Mucosa of descending colon (tissue), 3 donors: ENCODE results near the gene PHF14. TPM values are rescaled to one million over a fixed set of nuclear protein-coding genes. Genes with fewer than 3 reads are reported as not detected.
"Not testable (repeated sequence)": the region's sequence is repeated elsewhere in the genome, so short reads cannot be mapped to it uniquely, and the experiment has no call there.

Experiments used
- ATAC-seq: fragments of 200-7000 bp; cut with Tn5 transposase; one replicate; pipeline ENCODE4 v1.9.1; 2020; ENCODE audit warnings: mild to moderate bottlenecking, moderate library complexity
- DNase-seq, 3 donors: peaks; one replicate each; pipeline ENCODE4 v3.0.0-alpha.2; 2020
- H3K36me3 ChIP-seq: fragments of 200-600 bp; one replicate; pipeline ENCODE4 v1.8.0; 2021; ENCODE audit warnings: low read depth, mild to moderate bottlenecking
- H3K4me1 ChIP-seq: fragments of 200-600 bp; one replicate; pipeline ENCODE4 v1.8.0; 2021; ENCODE audit warnings: low read depth, mild to moderate bottlenecking
- H3K4me3 ChIP-seq: fragments of 200-600 bp; one replicate; pipeline ENCODE4 v1.8.0; 2021; ENCODE audit warnings: mild to moderate bottlenecking
- H3K9me3 ChIP-seq: fragments of 200-600 bp; one replicate; pipeline ENCODE4 v1.8.0; 2021; ENCODE audit warnings: mild to moderate bottlenecking
- CTCF ChIP-seq: fragments of 200-600 bp; IDR thresholded peaks from one replicate; pipeline ENCODE4 v1.8.0; 2022; ENCODE audit warnings: antibody characterized with exemption, mild to moderate bottlenecking
- intact Hi-C, 2 donors: fragments of 100-400 bp; cut with DNase I in 1 of 2; cut with micrococcal nuclease in 1 of 2; formaldehyde crosslinking; loops; one replicate each; pipeline versions ENCODE4 v1.11.0 to v1.11.1; 2022; cut with DNase I, micrococcal nuclease
- total RNA-seq, 3 donors: library from RNA; stranded (reverse); fragmentation: NEBNext Ultra II Directional in 2 of 3; extraction: Animal tissue kit (Norgen Biotek cat#: 25700) in 2 of 3; gene quantifications; one replicate each; pipeline versions ENCODE4 v1.2.1 to v1.2.4, GENCODE V29; 2021 to 2023
- donor health status: DM: no; HTN: no; CAD: no; lungs with moderate emphysema.
- donor health status: DM: no; HTN: no; CAD: no.
- donor health status: DM: no; HTN: yes; CAD: no.

Gene PHF14
- total RNA-seq, 3 donors from 2014 or later, result 30.8 to 31.9 (median 31.7) TPM

- DNase-seq (no peak), ATAC-seq (no peak)
- Histone ChIP-seq H3K9me3 (no peaks in the 10 kb centered on the region), H3K36me3 (no peaks in the 10 kb centered on the region), H3K4me1 (peaks cover 7% of the 10 kb centered on the region), H3K4me3 (no peak overlapping the region)
- TF ChIP-seq CTCF, result no peak
- intact Hi-C loops, result no loop called here
These were observed 3.4 kb downstream of the PHF14 start for GRCh38 chr7:10977113-10977512.

- Histone ChIP-seq H3K9me3 (no peaks in the 10 kb centered on the region), H3K4me3 (no peak overlapping the region), H3K36me3 (no peaks in the 10 kb centered on the region), H3K4me1 (no peaks in the 10 kb centered on the region)
- no peak for TF ChIP-seq CTCF
- intact Hi-C loops, result no loop called here
- no peak for ATAC-seq
- DNase-seq, result no peak
These were observed 7.6 kb downstream of the PHF14 start for GRCh38 chr7:10981317-10981716.

- ATAC-seq, H3K9me3 ChIP-seq, H3K4me3 ChIP-seq, DNase-seq, H3K36me3 ChIP-seq, intact Hi-C loops, H3K4me1 ChIP-seq: not testable (repeated sequence)
These were observed 17.1 kb downstream of the PHF14 start for GRCh38 chr7:10990748-10991147.

GRCh38 chr7:10995482-10996166 lies 22.0 kb downstream of the PHF14 start:
- H3K4me3 ChIP-seq, H3K36me3 ChIP-seq, ATAC-seq, intact Hi-C loops, H3K4me1 ChIP-seq, DNase-seq, H3K9me3 ChIP-seq: not testable (repeated sequence)

- H3K4me1 ChIP-seq, result no peaks in the 10 kb centered on the region
- intact Hi-C loops, result no loop called here
- H3K36me3 ChIP-seq, result no peaks in the 10 kb centered on the region
- DNase-seq (no peak), ATAC-seq (no peak)
- H3K9me3 ChIP-seq, result peaks cover 3% of the 10 kb centered on the region
- no peak for TF ChIP-seq CTCF
- H3K4me3 ChIP-seq, result no peak overlapping the region
These were observed 25.5 kb downstream of the PHF14 start for GRCh38 chr7:10998996-10999757.

- Histone ChIP-seq H3K4me1 (no peaks in the 10 kb centered on the region), H3K36me3 (no peaks in the 10 kb centered on the region), H3K9me3 (no peaks in the 10 kb centered on the region), H3K4me3 (no peak overlapping the region)
- no peak for ATAC-seq
- TF ChIP-seq CTCF, result no peak
- intact Hi-C loops, result no loop called here
- DNase-seq, result no peak
These were observed 31.5 kb downstream of the PHF14 start for GRCh38 chr7:11005202-11005601.
